OCI-LY7 (cell line): ENCODE results near the gene BSDC1. TPM values are rescaled to one million over a fixed set of nuclear protein-coding genes. Genes with fewer than 3 reads are reported as not detected.

Source experiments
- BruUV-seq: library from RNA; stranded (reverse); fragments of 400-500 nt; replicated peaks from 2 replicates; lab custom pipeline; 2021; lab: Mats Ljungman, UMichigan
- CTCF ChIA-PET: fragments of 300-600 bp; sonication (Branson Sonifier 250); formaldehyde crosslinking; loops from one replicate; lab custom pipeline; 2022; ENCODE audit warnings: antibody characterized with exemption; ENCODE audit not compliant: unreplicated experiment; lab: Charles Lee
- POLR2A ChIA-PET: fragments of 300-600 bp; sonication (Branson Sonifier 250); formaldehyde crosslinking; loops from one replicate; lab custom pipeline; 2022; ENCODE audit warnings: antibody characterized with exemption; lab: Charles Lee
- DNase-seq: peaks from one replicate; pipeline ENCODE4 v3.0.0-alpha.2; 2015; ENCODE audit warnings: low spot score
- H2AFZ ChIP-seq: fragments of 200-600 bp; sonication (generic), shearing (Covaris generic); 2 replicates; pipeline ENCODE4 v1.6.1; 2014; ENCODE audit warnings: mild to moderate bottlenecking, antibody characterized with exemption, low read length, moderate library complexity
- H3K27ac ChIP-seq: fragments of 200-600 bp; sonication (generic); 2 replicates; pipeline ENCODE4 v1.5.1; 2014; ENCODE audit warnings: mixed run types, low read depth, mild to moderate bottlenecking, moderate library complexity, low read length, inconsistent platforms; ENCODE audit not compliant: poor library complexity, severe bottlenecking
- H3K36me3 ChIP-seq: fragments of 200-600 bp; sonication (generic); 2 replicates; pipeline ENCODE4 v1.6.1; 2014; ENCODE audit warnings: mild to moderate bottlenecking, antibody characterized with exemption, low read length, moderate library complexity, mixed read lengths; ENCODE audit not compliant: insufficient read depth
- H3K4me1 ChIP-seq: fragments of 200-600 bp; sonication (generic); 2 replicates; pipeline ENCODE4 v1.5.1; 2014; ENCODE audit warnings: mild to moderate bottlenecking, low read length; ENCODE audit not compliant: insufficient read depth, poor library complexity, severe bottlenecking
- H3K4me2 ChIP-seq: fragments of 200-600 bp; sonication (generic); 2 replicates; pipeline ENCODE4 v1.6.1; 2014; ENCODE audit warnings: mild to moderate bottlenecking, low read length
- H3K4me3 ChIP-seq: fragments of 200-600 bp; sonication (generic); 2 replicates; pipeline ENCODE4 v1.5.1; 2014; ENCODE audit warnings: mild to moderate bottlenecking, low read depth, low read length; ENCODE audit not compliant: poor library complexity, severe bottlenecking
- H3K79me2 ChIP-seq: fragments of 200-600 bp; sonication (generic); 2 replicates; pipeline ENCODE4 v1.6.1; 2016; ENCODE audit warnings: low read depth, mild to moderate bottlenecking, low read length, moderate library complexity, mixed read lengths; ENCODE audit not compliant: insufficient read depth
- H3K9me2 ChIP-seq: fragments of 200-600 bp; sonication (generic); 2 replicates; pipeline ENCODE4 v1.6.1; 2016; ENCODE audit warnings: mild to moderate bottlenecking, low read length, mixed read lengths; ENCODE audit not compliant: insufficient read depth
- H3K9me3 ChIP-seq: fragments of 200-600 bp; sonication (generic); 2 replicates; pipeline ENCODE4 v1.6.1; 2014; ENCODE audit warnings: mild to moderate bottlenecking, mixed run types, low read length, mixed read lengths
- H4K20me1 ChIP-seq: fragments of 200-600 bp; sonication (generic); 2 replicates; pipeline ENCODE4 v1.6.1; 2014; ENCODE audit warnings: mild to moderate bottlenecking, antibody characterized with exemption, low read length, moderate library complexity, mixed read lengths; ENCODE audit not compliant: insufficient read depth
- CTCF ChIP-seq: fragments of 200-600 bp; sonication (generic); conservative IDR thresholded peaks from 2 replicates; pipeline ENCODE4 v1.5.1; 2014; ENCODE audit warnings: mild to moderate bottlenecking, antibody characterized with exemption, low read length, moderate library complexity, mixed read lengths
- EZH2phosphoT487 ChIP-seq: fragments of 200-600 bp; sonication (generic); IDR thresholded peaks from 2 replicates; pipeline ENCODE4 v1.6.1; 2018; ENCODE audit warnings: low read depth, borderline replicate concordance, mild to moderate bottlenecking, mixed run types, antibody characterized with exemption, low read length, moderate library complexity, mixed read lengths
- intact Hi-C: fragments of 100-400 bp; cut with micrococcal nuclease; formaldehyde crosslinking; loops from one replicate; pipeline ENCODE4 v1.10.0; 2022; ENCODE audit not compliant: unreplicated experiment
- total RNA-seq, 2 experiments: library from RNA; depleted of rRNA in 1 of 2; stranded (reverse); fragments of >200 nt in 1 of 2; shearing (Covaris generic) in 1 of 2; gene quantifications; 2 replicates each; pipeline ENCODE4 v1.2.3, GENCODE V29; 2014 to 2022

Gene BSDC1
- total RNA-seq, 2 experiments from 2014 or later = 29.6 to 41.8 TPM

- Histone ChIP-seq H2AFZ (no peak overlapping the region), H3K4me3 (no peak overlapping the region), H3K9me3 (no peaks in the 10 kb centered on the region), H3K79me2 (peaks cover 27% of the 10 kb centered on the region), H3K36me3 (peaks cover 84% of the 10 kb centered on the region), H3K4me2 (no peak overlapping the region), H3K4me1 (peaks cover 30% of the 10 kb centered on the region), H4K20me1 (peaks cover 10% of the 10 kb centered on the region), H3K9me2 (no peaks in the 10 kb centered on the region), H3K27ac (no peak overlapping the region)
- intact Hi-C loops = no loop called here
- POLR2A ChIA-PET = interaction anchor here (4.4 kb wide), 1 partner anchor 10 kb away, joined by 23 read pairs; no protein-coding TSS in a partner anchor
- no peak for DNase-seq
- no TSS peak for BruUV-seq
- CTCF ChIA-PET = interaction anchor here (0.6 kb wide), 1 partner anchor 12 kb away, joined by 3 read pairs; no protein-coding TSS in a partner anchor
- TF ChIP-seq EZH2phosphoT487 (no peak), CTCF (no peak)
Measured at GRCh38 chr1:32331549-32331948, 62.7 kb downstream of the BSDC1 start.

- no peak for DNase-seq
- no peak overlapping the region for H3K27ac ChIP-seq
- peaks cover 91% of the 10 kb centered on the region for H3K36me3 ChIP-seq
- no peaks in the 10 kb centered on the region for H3K9me2 ChIP-seq
- no peak for TF ChIP-seq EZH2phosphoT487
- no peaks in the 10 kb centered on the region for H3K9me3 ChIP-seq
- ChIA-PET POLR2A (interaction anchor here (4.4 kb wide), 1 partner anchor 9 kb away, joined by 23 read pairs; no protein-coding TSS in a partner anchor), CTCF (no interaction called here)
- no peak overlapping the region for H3K4me2 ChIP-seq
- peaks cover 10% of the 10 kb centered on the region for H4K20me1 ChIP-seq
- peaks cover 26% of the 10 kb centered on the region for H3K4me1 ChIP-seq
- BruUV-seq = no TSS peak
- intact Hi-C loops = no loop called here
- no peak overlapping the region for H2AFZ ChIP-seq
- H3K4me3 ChIP-seq = no peak overlapping the region
- H3K79me2 ChIP-seq = peaks cover 27% of the 10 kb centered on the region
Measured at GRCh38 chr1:32330558-32331151, 63.6 kb downstream of the BSDC1 start.

- H4K20me1 ChIP-seq = peaks cover 10% of the 10 kb centered on the region
- H2AFZ ChIP-seq = no peak overlapping the region
- ChIA-PET CTCF (no interaction called here), POLR2A (interaction anchor here (4.4 kb wide), 1 partner anchor 8 kb away, joined by 23 read pairs; no protein-coding TSS in a partner anchor)
- no peaks in the 10 kb centered on the region for H3K9me2 ChIP-seq
- no peaks in the 10 kb centered on the region for H3K9me3 ChIP-seq
- peaks cover 26% of the 10 kb centered on the region for H3K4me1 ChIP-seq
- no peak overlapping the region for H3K4me2 ChIP-seq
- TF ChIP-seq CTCF = no peak
- TF ChIP-seq EZH2phosphoT487 = no peak
- H3K27ac ChIP-seq = no peak overlapping the region
- DNase-seq = no peak
- H3K36me3 ChIP-seq = peaks cover 97% of the 10 kb centered on the region
- H3K4me3 ChIP-seq = no peak overlapping the region
- H3K79me2 ChIP-seq = peaks cover 23% of the 10 kb centered on the region
- BruUV-seq = no TSS peak
- intact Hi-C loops = no loop called here
Measured at GRCh38 chr1:32329931-32330466, 64.2 kb downstream of the BSDC1 start.
